Suprapubic skin (tissue), 4 donors: ENCODE results near the gene UBTD2. TPM values are rescaled to one million over a fixed set of nuclear protein-coding genes. Genes with fewer than 3 reads are reported as not detected.

Experiments
- DNase-seq, 2 donors: peaks; one replicate each; pipeline ENCODE4 v3.0.0-alpha.2; 2019; ENCODE audit warnings: low spot score in 2 of 2
- H3K27ac ChIP-seq: fragments of 200-600 bp; sonication (generic); one replicate; pipeline ENCODE4 v1.5.1; 2019
- H3K27me3 ChIP-seq: fragments of 200-600 bp; sonication (generic); one replicate; pipeline ENCODE4 v1.5.1; 2019
- H3K36me3 ChIP-seq: fragments of 200-600 bp; sonication (generic); one replicate; pipeline ENCODE4 v1.5.1; 2019
- H3K4me1 ChIP-seq: fragments of 200-600 bp; sonication (generic); one replicate; pipeline ENCODE4 v1.5.1; 2019
- H3K4me3 ChIP-seq: fragments of 200-600 bp; sonication (generic); one replicate; pipeline ENCODE4 v1.5.1; 2019; ENCODE audit warnings: mild to moderate bottlenecking
- H3K9me3 ChIP-seq: fragments of 200-600 bp; sonication (generic); one replicate; pipeline ENCODE4 v1.5.1; 2019
- EP300 ChIP-seq: sonication (generic); formaldehyde crosslinking; IDR thresholded peaks from one replicate; pipeline ENCODE4 v1.6.1; 2017; ENCODE audit warnings: antibody characterized with exemption
- POLR2A ChIP-seq, 2 donors: fragments of 450-650 bp; IDR thresholded peaks; one replicate each; pipeline ENCODE4 v1.6.1; 2017; ENCODE audit warnings: antibody characterized with exemption in 2 of 2, mild to moderate bottlenecking in 2 of 2, moderate library complexity in 2 of 2
- POLR2AphosphoS5 ChIP-seq, 3 donors: sonication (generic); formaldehyde crosslinking; IDR thresholded peaks; one replicate each; pipeline ENCODE4 v1.6.1; 2017; ENCODE audit warnings: antibody characterized with exemption in 3 of 3
- WGBS: methylation state at CpG from one replicate; pipeline ENCODE4 v1.1.5; 2018; 5-methylcytosine and 5-hydroxymethylcytosine counted together
- total RNA-seq, 4 donors: library from RNA; depleted of rRNA; stranded (reverse); fragments of >200 nt; gene quantifications; one replicate each; pipeline ENCODE4 v1.1.0, GENCODE V29; 2016
- TF ChIP-seq, protein P1 (sequence below), 2 donors: fragments of 200-600 bp in 1 of 2; fragments of 450-650 bp in 1 of 2; sonication (generic) in 1 of 2; IDR thresholded peaks; one replicate each; pipeline ENCODE4 v1.5.1; 2016 to 2019; ENCODE audit warnings: antibody characterized with exemption in 2 of 2, mild to moderate bottlenecking in 1 of 2, moderate library complexity in 1 of 2

UBTD2 gene
- total RNA-seq, 4 donors from 2014 or later = 7.0 to 14.6 (median 12.8) TPM

DNA sequence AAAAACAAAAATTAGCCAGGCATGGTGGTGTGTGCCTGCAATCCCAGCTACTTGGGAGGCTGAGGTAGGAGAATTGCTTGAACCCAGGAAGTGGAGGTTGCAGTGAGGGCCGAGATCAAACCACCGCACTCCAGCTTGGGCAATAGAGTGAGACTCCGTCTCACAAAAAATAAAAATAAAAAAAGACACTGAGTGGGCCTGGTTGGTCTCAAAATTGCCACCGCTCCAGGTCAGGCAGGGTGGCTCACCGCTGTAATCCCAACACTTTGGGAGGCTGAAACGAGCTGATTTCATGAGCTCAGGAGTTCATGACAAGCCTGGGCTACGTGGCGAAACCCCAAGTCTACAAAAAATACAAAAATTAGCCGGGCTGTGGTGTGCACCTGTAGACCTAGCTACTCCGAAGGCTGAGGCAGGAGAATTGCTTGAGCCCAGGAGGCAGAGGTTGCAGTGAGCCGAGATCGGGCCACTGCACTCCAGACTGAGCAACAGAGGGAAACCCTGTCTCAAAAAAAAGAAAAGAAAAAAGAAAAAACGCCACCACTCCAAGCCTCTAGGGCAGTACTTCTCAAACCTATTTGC lies 97.4 kb downstream of the UBTD2 start:
- no peak for TF ChIP-seq POLR2AphosphoS5 (IDR thresholded peaks at IDR 0.05)
- no peak for TF ChIP-seq EP300
- TF ChIP-seq, protein P1, sequence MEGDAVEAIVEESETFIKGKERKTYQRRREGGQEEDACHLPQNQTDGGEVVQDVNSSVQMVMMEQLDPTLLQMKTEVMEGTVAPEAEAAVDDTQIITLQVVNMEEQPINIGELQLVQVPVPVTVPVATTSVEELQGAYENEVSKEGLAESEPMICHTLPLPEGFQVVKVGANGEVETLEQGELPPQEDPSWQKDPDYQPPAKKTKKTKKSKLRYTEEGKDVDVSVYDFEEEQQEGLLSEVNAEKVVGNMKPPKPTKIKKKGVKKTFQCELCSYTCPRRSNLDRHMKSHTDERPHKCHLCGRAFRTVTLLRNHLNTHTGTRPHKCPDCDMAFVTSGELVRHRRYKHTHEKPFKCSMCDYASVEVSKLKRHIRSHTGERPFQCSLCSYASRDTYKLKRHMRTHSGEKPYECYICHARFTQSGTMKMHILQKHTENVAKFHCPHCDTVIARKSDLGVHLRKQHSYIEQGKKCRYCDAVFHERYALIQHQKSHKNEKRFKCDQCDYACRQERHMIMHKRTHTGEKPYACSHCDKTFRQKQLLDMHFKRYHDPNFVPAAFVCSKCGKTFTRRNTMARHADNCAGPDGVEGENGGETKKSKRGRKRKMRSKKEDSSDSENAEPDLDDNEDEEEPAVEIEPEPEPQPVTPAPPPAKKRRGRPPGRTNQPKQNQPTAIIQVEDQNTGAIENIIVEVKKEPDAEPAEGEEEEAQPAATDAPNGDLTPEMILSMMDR (IDR thresholded peaks at IDR 0.05) = no peak
- TF ChIP-seq POLR2A (IDR thresholded peaks at IDR 0.05) = no peak
- Histone ChIP-seq H3K4me3 (peak overlapping the region; percentile 83), H3K4me1 (peaks cover 28% of the 10 kb centered on the region), H3K36me3 (no peaks in the 10 kb centered on the region), H3K9me3 (no peaks in the 10 kb centered on the region), H3K27ac (peak overlapping the region; percentile 32), H3K27me3 (no peaks in the 10 kb centered on the region)
- peak in 1 of 2 donors; percentile 52 for DNase-seq
- 86% methylated on average over 13 of the region's 13 CpGs for WGBS

DNA sequence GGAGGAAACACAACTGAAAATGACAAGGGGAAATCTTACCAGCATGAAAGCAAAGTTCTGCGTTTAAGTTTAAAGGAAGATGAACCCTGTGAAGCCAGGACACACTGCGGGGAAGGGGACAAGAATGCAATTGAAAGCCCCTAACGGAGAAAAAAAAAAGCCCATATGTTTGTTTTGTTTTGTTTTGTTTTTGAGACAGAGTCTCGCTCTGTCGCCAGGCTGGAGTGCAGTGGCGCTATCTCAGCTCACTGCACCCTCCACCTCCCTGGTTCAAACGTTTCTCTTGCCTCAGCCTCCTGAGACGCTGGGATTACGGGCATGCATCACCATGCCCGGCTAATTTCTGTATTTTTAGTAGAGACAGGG lies 98.5 kb downstream of the UBTD2 start:
- Histone ChIP-seq H3K4me3 (peak overlapping the region; percentile 83), H3K27me3 (no peaks in the 10 kb centered on the region), H3K27ac (peak overlapping the region; percentile 8), H3K4me1 (peaks cover 31% of the 10 kb centered on the region), H3K9me3 (no peaks in the 10 kb centered on the region), H3K36me3 (no peaks in the 10 kb centered on the region)
- WGBS = 72% methylated on average over 10 of the region's 10 CpGs
- no peak for DNase-seq
- TF ChIP-seq POLR2AphosphoS5 (IDR thresholded peaks at IDR 0.05) = no peak
- TF ChIP-seq EP300 = no peak
- TF ChIP-seq, protein P1 (IDR thresholded peaks at IDR 0.05) = no peak

DNA sequence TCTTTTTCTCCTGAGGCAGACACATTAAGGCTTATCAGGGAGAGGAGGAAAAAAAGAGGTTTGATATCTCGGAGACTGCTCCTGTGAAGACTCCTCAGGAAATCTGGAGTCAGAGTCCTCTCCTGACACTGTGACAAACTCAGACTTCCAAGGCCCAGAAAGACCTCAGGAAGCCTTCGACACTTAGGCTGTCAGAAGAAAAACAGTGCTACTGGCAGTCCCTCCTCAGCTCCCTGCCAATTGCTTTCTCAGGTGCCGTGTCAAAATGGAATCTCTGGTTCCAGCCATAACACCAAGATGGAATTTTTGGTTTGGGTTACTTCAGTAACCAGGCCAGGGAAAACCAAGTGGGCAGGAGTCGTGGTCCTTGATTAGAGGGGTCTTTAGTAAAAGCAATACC lies 99.7 kb downstream of the UBTD2 start:
- DNase-seq = no peak
- Histone ChIP-seq H3K36me3 (no peaks in the 10 kb centered on the region), H3K4me1 (peaks cover 43% of the 10 kb centered on the region), H3K27ac (no peak overlapping the region), H3K9me3 (no peaks in the 10 kb centered on the region), H3K27me3 (no peaks in the 10 kb centered on the region), H3K4me3 (no peak overlapping the region)
- TF ChIP-seq, protein P1 (IDR thresholded peaks at IDR 0.05) = no peak
- TF ChIP-seq EP300 (no peak), POLR2A (IDR thresholded peaks at IDR 0.05) (no peak), POLR2AphosphoS5 (IDR thresholded peaks at IDR 0.05) (no peak)
- WGBS = 95% methylated on average over 4 of the region's 4 CpGs

DNA sequence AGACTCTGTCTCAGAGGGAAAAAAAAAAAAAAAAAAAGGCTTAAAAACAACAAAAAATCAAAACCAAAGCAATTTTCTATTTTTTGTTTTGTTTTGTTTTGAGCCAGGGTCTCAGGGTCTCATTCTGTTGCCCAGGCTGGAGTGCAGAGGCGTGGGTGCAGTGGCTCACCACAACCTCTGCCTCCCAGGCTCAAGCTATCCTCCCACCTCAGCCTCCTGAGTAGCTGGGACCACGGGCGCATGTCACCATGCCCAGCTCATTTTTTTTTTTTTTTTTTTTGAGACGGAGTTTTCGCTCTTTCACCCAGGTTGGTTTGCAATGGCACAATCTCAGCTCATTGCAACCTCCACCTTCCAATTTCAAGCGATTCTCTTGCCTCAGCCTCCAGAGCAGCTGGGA lies 101.3 kb downstream of the UBTD2 start:
- Histone ChIP-seq H3K27ac (no peak overlapping the region), H3K27me3 (no peaks in the 10 kb centered on the region), H3K9me3 (no peaks in the 10 kb centered on the region), H3K4me1 (peaks cover 33% of the 10 kb centered on the region), H3K36me3 (no peaks in the 10 kb centered on the region), H3K4me3 (no peak overlapping the region)
- TF ChIP-seq POLR2AphosphoS5 (IDR thresholded peaks at IDR 0.05) = no peak
- no peak for TF ChIP-seq EP300
- TF ChIP-seq POLR2A (IDR thresholded peaks at IDR 0.05) = no peak
- TF ChIP-seq, protein P1 (IDR thresholded peaks at IDR 0.05) = no peak
- DNase-seq = no peak
- 91% methylated on average over 6 of the region's 6 CpGs for WGBS

DNA sequence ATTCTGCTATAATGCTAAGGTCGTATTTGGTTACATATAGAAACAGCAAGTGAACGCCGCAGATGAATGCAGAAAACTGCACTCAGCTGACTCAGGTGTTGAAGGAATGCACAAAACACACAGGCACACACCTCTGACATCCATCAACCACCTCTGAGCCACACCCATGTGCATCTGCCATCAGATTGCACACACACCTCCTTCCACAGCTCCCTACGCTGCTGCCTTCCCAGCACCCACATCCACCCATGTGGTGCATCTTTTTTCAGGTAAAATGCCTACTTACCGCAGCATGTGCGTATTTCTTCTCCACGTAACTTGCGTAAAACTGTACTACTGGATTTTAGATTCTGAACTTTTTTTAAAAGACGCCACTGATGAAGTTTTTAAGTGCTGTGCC lies 102.6 kb downstream of the UBTD2 start:
- H3K27ac ChIP-seq = no peak overlapping the region
- WGBS = 95% methylated on average over 9 of the region's 9 CpGs
- no peak overlapping the region for H3K4me3 ChIP-seq
- H3K4me1 ChIP-seq = peaks cover 22% of the 10 kb centered on the region
- no peak for DNase-seq
- H3K9me3 ChIP-seq = no peaks in the 10 kb centered on the region
- TF ChIP-seq, protein P1 (IDR thresholded peaks at IDR 0.05) = no peak
- TF ChIP-seq POLR2AphosphoS5 (IDR thresholded peaks at IDR 0.05) (no peak), POLR2A (IDR thresholded peaks at IDR 0.05) (no peak), EP300 (no peak)
- H3K36me3 ChIP-seq = no peaks in the 10 kb centered on the region
- H3K27me3 ChIP-seq = no peaks in the 10 kb centered on the region
